ENCODE data around the gene DDN.

The DDN gene

GRCh38 chr12:49041036-49041880 lies 42.1 kb upstream of the DDN start:
- TF ChIP-seq CTCF (conservative IDR thresholded peaks at IDR 0.05), result no peak
- no peak for TF ChIP-seq ZFX (IDR thresholded peaks at IDR 0.05)
- no peak overlapping the region for H3K27ac ChIP-seq

GRCh38 chr12:49040364-49040855 lies 41.2 kb upstream of the DDN start:
- no peak for TF ChIP-seq ZFX (IDR thresholded peaks at IDR 0.05)
- no peak for TF ChIP-seq CTCF (conservative IDR thresholded peaks at IDR 0.05)
- H3K27ac ChIP-seq, result no peak overlapping the region

GRCh38 chr12:49039421-49040363 lies 40.5 kb upstream of the DDN start:
- TF ChIP-seq CTCF (conservative IDR thresholded peaks at IDR 0.05) (no peak), ZFX (IDR thresholded peaks at IDR 0.05) (no peak)
- H3K27ac ChIP-seq, result no peak overlapping the region

- TF ChIP-seq ZFX (IDR thresholded peaks at IDR 0.05) (no peak), CTCF (conservative IDR thresholded peaks at IDR 0.05) (no peak)
Observed at GRCh38 chr12:49038291-49038955, 39.2 kb upstream of the DDN start.

GRCh38 chr12:49037947-49038237 lies 38.7 kb upstream of the DDN start:
- TF ChIP-seq ZFX (IDR thresholded peaks at IDR 0.05) (no peak), CTCF (conservative IDR thresholded peaks at IDR 0.05) (no peak)
- no peak overlapping the region for H3K27ac ChIP-seq

More at GRCh38 chr12:49038291-49038955, 39.2 kb upstream of the DDN start:
- no peak overlapping the region for H3K27ac ChIP-seq

- no peak for TF ChIP-seq CTCF (conservative IDR thresholded peaks at IDR 0.05)
- no peak for TF ChIP-seq ZFX (IDR thresholded peaks at IDR 0.05)
- no peak overlapping the region for H3K27ac ChIP-seq
Observed at GRCh38 chr12:49037111-49037946, 38.2 kb upstream of the DDN start.
